Measurements from ENCODE around the gene FAM241A. TPM values are rescaled to one million over a fixed set of nuclear protein-coding genes. Genes with fewer than 3 reads are reported as not detected.

Gene FAM241A
- total and polyA plus RNA-seq, 2 donors (not counting 1 experiment from before 2014, with no cell fraction given): 0.43 to 0.79 TPM

DNA sequence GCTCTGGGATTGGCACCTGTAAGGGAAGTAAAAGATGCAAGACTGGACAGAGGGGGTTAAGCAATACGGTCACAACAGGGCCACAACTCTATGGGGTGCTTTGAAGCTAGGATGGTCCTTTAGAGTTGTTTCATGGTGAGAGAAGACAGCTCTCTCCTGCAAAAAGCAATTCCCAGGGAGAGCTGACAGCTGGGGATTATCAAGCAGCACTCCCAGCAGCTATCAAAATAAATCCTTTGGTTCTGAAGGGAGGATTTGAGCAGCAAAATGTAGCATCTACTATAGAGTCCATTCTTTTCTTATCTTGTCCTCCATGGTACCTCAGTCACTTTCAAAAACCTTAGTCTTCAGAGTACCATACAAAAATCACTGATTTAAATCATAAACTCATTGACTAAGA, 51.2 kb downstream of the FAM241A start:
- no CpG with 5 or more reads among the region's 1 CpG for WGBS (ENCODE audit: insufficient coverage)
- no peaks in the 10 kb centered on the region for H4K20me1 ChIP-seq (ENCODE audit: control insufficient read depth, insufficient read depth, low read length, poor library complexity, severe bottlenecking)
- no peak overlapping the region for H3K9ac ChIP-seq (ENCODE audit: low read length)

GRCh38 chr4:112199041-112199440, 53.8 kb downstream of the FAM241A start:
- H4K20me1 ChIP-seq (ENCODE audit: control insufficient read depth, insufficient read depth, low read length, poor library complexity, severe bottlenecking): no peaks in the 10 kb centered on the region
- POLR2A ChIA-PET: no interaction called here
- Mint-ChIP-seq H3K27me3 (no peaks in the 10 kb centered on the region), H3K4me1 (no peaks in the 10 kb centered on the region), H3K9me3 (ENCODE audit: insufficient read depth) (no peaks in the 10 kb centered on the region), H3K27ac (no peak overlapping the region), H3K4me3 (no peak overlapping the region)
- H3K4me1 ChIP-seq (ENCODE audit: control insufficient read depth in 2 of 2, insufficient read depth in 2 of 2, low read length in 2 of 2): no peaks in the 10 kb centered on the region
- no peaks in the 10 kb centered on the region for H3K9me3 ChIP-seq (ENCODE audit: control extremely low read depth in 1 of 3, control insufficient read depth in 2 of 3, insufficient read depth in 1 of 3, low read length in 2 of 3)
- WGBS (ENCODE audit: insufficient coverage): no CpG with 5 or more reads among the region's 1 CpG
- H3K79me2 ChIP-seq (ENCODE audit: control insufficient read depth, insufficient read depth, low read length): no peaks in the 10 kb centered on the region
- H3K9ac ChIP-seq (ENCODE audit: low read length): no peak overlapping the region
- H3K27me3 ChIP-seq (replicated peaks in 1 of 4; ENCODE audit: control extremely low read depth in 1 of 4, control insufficient read depth in 3 of 4, insufficient read depth in 4 of 4, low read length in 3 of 4): no peaks in the 10 kb centered on the region
- TF ChIP-seq, protein P1, sequence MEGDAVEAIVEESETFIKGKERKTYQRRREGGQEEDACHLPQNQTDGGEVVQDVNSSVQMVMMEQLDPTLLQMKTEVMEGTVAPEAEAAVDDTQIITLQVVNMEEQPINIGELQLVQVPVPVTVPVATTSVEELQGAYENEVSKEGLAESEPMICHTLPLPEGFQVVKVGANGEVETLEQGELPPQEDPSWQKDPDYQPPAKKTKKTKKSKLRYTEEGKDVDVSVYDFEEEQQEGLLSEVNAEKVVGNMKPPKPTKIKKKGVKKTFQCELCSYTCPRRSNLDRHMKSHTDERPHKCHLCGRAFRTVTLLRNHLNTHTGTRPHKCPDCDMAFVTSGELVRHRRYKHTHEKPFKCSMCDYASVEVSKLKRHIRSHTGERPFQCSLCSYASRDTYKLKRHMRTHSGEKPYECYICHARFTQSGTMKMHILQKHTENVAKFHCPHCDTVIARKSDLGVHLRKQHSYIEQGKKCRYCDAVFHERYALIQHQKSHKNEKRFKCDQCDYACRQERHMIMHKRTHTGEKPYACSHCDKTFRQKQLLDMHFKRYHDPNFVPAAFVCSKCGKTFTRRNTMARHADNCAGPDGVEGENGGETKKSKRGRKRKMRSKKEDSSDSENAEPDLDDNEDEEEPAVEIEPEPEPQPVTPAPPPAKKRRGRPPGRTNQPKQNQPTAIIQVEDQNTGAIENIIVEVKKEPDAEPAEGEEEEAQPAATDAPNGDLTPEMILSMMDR (IDR thresholded peaks at IDR 0.05): no peak
- no peak for TF ChIP-seq EZH2 (IDR thresholded peaks at IDR 0.05; ENCODE audit: borderline replicate concordance, insufficient read depth, low read depth, low read length, poor library complexity, severe bottlenecking)
- DNase-seq (no peak), ATAC-seq (ENCODE audit: low read depth) (no peak)
- H3K27ac ChIP-seq (ENCODE audit: low read length in 2 of 2): no peak overlapping the region
- CTCF ChIA-PET: no interaction called here
- no peak overlapping the region for H2AFZ ChIP-seq (ENCODE audit: insufficient read depth, low read depth, low read length, poor library complexity, severe bottlenecking)
- intact Hi-C loops (cut with micrococcal nuclease): no loop called here
- no peak overlapping the region for H3K4me3 ChIP-seq (ENCODE audit: control extremely low read depth in 1 of 5, extremely low read depth in 1 of 5, insufficient read depth in 1 of 5, low read depth in 2 of 5, low read length in 4 of 5)
- no peaks in the 10 kb centered on the region for H3K36me3 ChIP-seq (replicated peaks in 1 of 2; ENCODE audit: control extremely low read depth in 1 of 2, control insufficient read depth in 1 of 2, extremely low read depth in 1 of 2, insufficient read depth in 2 of 2, low read length in 1 of 2)
- H3K4me2 ChIP-seq (replicated peaks; ENCODE audit: low read depth, low read length, poor library complexity, severe bottlenecking): no peak overlapping the region

More for the DNA sequence above, 51.2 kb downstream of the FAM241A start:
- H3K4me1 Mint-ChIP-seq: no peaks in the 10 kb centered on the region
- H3K27ac Mint-ChIP-seq: no peak overlapping the region
- DNase-seq: no peak
- intact Hi-C loops (cut with micrococcal nuclease): no loop called here
- Histone ChIP-seq H3K27me3 (replicated peaks in 1 of 4; ENCODE audit: control extremely low read depth in 1 of 4, control insufficient read depth in 3 of 4, insufficient read depth in 4 of 4, low read length in 3 of 4) (no peaks in the 10 kb centered on the region), H3K4me3 (ENCODE audit: control extremely low read depth in 1 of 5, extremely low read depth in 1 of 5, insufficient read depth in 1 of 5, low read depth in 2 of 5, low read length in 4 of 5) (no peak overlapping the region), H3K79me2 (ENCODE audit: control insufficient read depth, insufficient read depth, low read length) (no peaks in the 10 kb centered on the region), H3K27ac (ENCODE audit: low read length in 2 of 2) (no peak overlapping the region), H3K9me3 (ENCODE audit: control extremely low read depth in 1 of 3, control insufficient read depth in 2 of 3, insufficient read depth in 1 of 3, low read length in 2 of 3) (no peaks in the 10 kb centered on the region), H3K4me2 (replicated peaks; ENCODE audit: low read depth, low read length, poor library complexity, severe bottlenecking) (no peak overlapping the region), H3K4me1 (ENCODE audit: control insufficient read depth in 2 of 2, insufficient read depth in 2 of 2, low read length in 2 of 2) (no peaks in the 10 kb centered on the region), H2AFZ (ENCODE audit: insufficient read depth, low read depth, low read length, poor library complexity, severe bottlenecking) (no peak overlapping the region), H3K36me3 (replicated peaks in 1 of 2; ENCODE audit: control extremely low read depth in 1 of 2, control insufficient read depth in 1 of 2, extremely low read depth in 1 of 2, insufficient read depth in 2 of 2, low read length in 1 of 2) (no peaks in the 10 kb centered on the region)
- no peak overlapping the region for H3K4me3 Mint-ChIP-seq
- ChIA-PET CTCF (no interaction called here), POLR2A (no interaction called here)
- TF ChIP-seq, protein P1 (IDR thresholded peaks at IDR 0.05): no peak
- TF ChIP-seq EZH2 (IDR thresholded peaks at IDR 0.05; ENCODE audit: borderline replicate concordance, insufficient read depth, low read depth, low read length, poor library complexity, severe bottlenecking): no peak
- no peaks in the 10 kb centered on the region for H3K27me3 Mint-ChIP-seq
- no peaks in the 10 kb centered on the region for H3K9me3 Mint-ChIP-seq (ENCODE audit: insufficient read depth)
- no peak for ATAC-seq (ENCODE audit: low read depth)

Data from B cell (primary cell).